ENCODE results near the gene TRPV2. TPM values are rescaled to one million over a fixed set of nuclear protein-coding genes. Genes with fewer than 3 reads are reported as not detected.

The TRPV2 gene
- total and polyA plus RNA-seq, 3 experiments from 2014 or later, result 60.0 to 134 (median 67.3) TPM

Other genes starting within 250 kb of the TRPV2 start
- gene NCOR1, start 200.0 kb upstream of the TRPV2 start, total RNA-seq, result 100 to 1,000 TPM; 146 to 147 TPM
- 158 TPM for gene NCOR1, start 200.0 kb upstream of the TRPV2 start, polyA plus RNA-seq
- gene PIGL, start 198.4 kb upstream of the TRPV2 start, total RNA-seq, result 10 to 100 TPM; 26.3 to 27.1 TPM
- 12.9 TPM for gene PIGL, start 198.4 kb upstream of the TRPV2 start, polyA plus RNA-seq
- 10 to 100 TPM; 53.4 to 56.4 TPM for gene CENPV, start 62.1 kb upstream of the TRPV2 start, total RNA-seq
- 18.2 TPM for gene CENPV, start 62.1 kb upstream of the TRPV2 start, polyA plus RNA-seq
- gene UBB, start 34.5 kb upstream of the TRPV2 start, total RNA-seq, result 1,000 to 10,000 TPM; 1,678 to 1,690 TPM
- gene UBB, start 34.5 kb upstream of the TRPV2 start, polyA plus RNA-seq, result 2,132 TPM
- gene LRRC75A, start 76.6 kb downstream of the TRPV2 start, total RNA-seq, result 1 to 10 TPM; 2.2 to 2.6 TPM
- 4.6 TPM for gene LRRC75A, start 76.6 kb downstream of the TRPV2 start, polyA plus RNA-seq
- gene ZNF287, start 153.6 kb downstream of the TRPV2 start, total RNA-seq, result 1 to 10 TPM; 8.9 to 9.2 TPM
- gene ZNF287, start 153.6 kb downstream of the TRPV2 start, polyA plus RNA-seq, result 14.5 TPM
- 1 to 10 TPM; 5.3 to 5.8 TPM for gene ZNF624, start 238.3 kb downstream of the TRPV2 start, total RNA-seq
- 3.3 TPM for gene ZNF624, start 238.3 kb downstream of the TRPV2 start, polyA plus RNA-seq

Measured in CD8-positive, alpha-beta memory T cell (primary cell).